ENCODE data around the gene PURB.

DNA sequence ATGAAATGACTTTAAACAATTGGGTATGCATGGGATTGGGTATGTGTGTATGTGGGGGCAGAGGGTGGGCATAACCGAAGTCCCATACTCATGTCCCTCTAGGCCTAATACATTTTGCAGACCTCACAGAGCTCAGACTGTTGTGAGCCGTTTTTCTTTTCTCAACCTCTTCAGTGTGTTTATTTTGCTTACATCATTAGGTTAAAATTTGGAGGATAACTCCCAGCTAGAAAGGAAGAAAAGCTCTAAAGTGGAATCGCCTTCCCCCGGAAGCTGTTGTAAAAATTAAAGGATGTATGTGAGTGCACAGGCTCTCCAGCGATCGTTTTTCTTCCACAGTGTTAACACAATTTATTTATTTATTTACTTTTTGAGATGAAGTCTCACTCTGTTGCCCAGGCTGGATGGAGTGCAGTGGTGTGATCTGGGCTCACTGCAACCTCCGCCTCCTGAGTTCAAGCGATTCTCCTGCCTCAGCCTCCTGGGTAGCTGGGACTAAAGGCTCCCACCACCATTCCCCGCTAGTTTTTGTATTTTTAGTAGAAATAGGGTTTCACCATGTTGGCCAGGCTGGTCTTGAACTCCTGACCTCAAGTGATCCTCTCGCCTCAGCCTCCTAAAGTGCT is 36.0 kb downstream of the PURB start:
- TF ChIP-seq EZH2 (IDR thresholded peaks at IDR 0.05) (no peak), EZH2phosphoT487 (IDR thresholded peaks at IDR 0.05) (no peak)
- TF ChIP-seq, protein P1, sequence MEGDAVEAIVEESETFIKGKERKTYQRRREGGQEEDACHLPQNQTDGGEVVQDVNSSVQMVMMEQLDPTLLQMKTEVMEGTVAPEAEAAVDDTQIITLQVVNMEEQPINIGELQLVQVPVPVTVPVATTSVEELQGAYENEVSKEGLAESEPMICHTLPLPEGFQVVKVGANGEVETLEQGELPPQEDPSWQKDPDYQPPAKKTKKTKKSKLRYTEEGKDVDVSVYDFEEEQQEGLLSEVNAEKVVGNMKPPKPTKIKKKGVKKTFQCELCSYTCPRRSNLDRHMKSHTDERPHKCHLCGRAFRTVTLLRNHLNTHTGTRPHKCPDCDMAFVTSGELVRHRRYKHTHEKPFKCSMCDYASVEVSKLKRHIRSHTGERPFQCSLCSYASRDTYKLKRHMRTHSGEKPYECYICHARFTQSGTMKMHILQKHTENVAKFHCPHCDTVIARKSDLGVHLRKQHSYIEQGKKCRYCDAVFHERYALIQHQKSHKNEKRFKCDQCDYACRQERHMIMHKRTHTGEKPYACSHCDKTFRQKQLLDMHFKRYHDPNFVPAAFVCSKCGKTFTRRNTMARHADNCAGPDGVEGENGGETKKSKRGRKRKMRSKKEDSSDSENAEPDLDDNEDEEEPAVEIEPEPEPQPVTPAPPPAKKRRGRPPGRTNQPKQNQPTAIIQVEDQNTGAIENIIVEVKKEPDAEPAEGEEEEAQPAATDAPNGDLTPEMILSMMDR (IDR thresholded peaks at IDR 0.05) = no peak

Data from neural progenitor cell (in vitro differentiated cells).